Measurements from ENCODE around the gene PTPN5. TPM values are rescaled to one million over a fixed set of nuclear protein-coding genes. Genes with fewer than 3 reads are reported as not detected.

Gene PTPN5
- total RNA-seq, 1 donor from 2014 or later, result 3.2 TPM

- intact Hi-C loops (cut with DNase I), result loop anchor here (10.0 kb wide), 1 partner anchor 369 kb away; no protein-coding TSS in a partner anchor
- ATAC-seq (peak; percentile 20), DNase-seq (ENCODE audit: low spot score) (peak; percentile 80)
Observed at GRCh38 chr11:18775492-18776292, 15.9 kb downstream of the PTPN5 start.

- ATAC-seq (no peak), DNase-seq (ENCODE audit: low spot score) (no peak)
- intact Hi-C loops (cut with DNase I), result loop anchor here (10.0 kb wide), 1 partner anchor 370 kb away; no protein-coding TSS in a partner anchor
Observed at GRCh38 chr11:18774801-18775200, 16.8 kb downstream of the PTPN5 start.

- intact Hi-C loops (cut with DNase I), result loop anchor here (10.0 kb wide), 1 partner anchor 371 kb away; no protein-coding TSS in a partner anchor
- DNase-seq (ENCODE audit: low spot score) (no peak), ATAC-seq (no peak)
Observed at GRCh38 chr11:18773681-18774080, 17.9 kb downstream of the PTPN5 start.

GRCh38 chr11:18773104-18773503 is 18.5 kb downstream of the PTPN5 start:
- no peak for DNase-seq (ENCODE audit: low spot score)

GRCh38 chr11:18772211-18772610 is 19.4 kb downstream of the PTPN5 start:
- ATAC-seq, result no peak
- intact Hi-C loops (cut with DNase I), result loop anchor here (10.0 kb wide), 1 partner anchor 373 kb away; no protein-coding TSS in a partner anchor
- no peak for DNase-seq (ENCODE audit: low spot score)

More at GRCh38 chr11:18773104-18773503, 18.5 kb downstream of the PTPN5 start:
- ATAC-seq, result no peak
- intact Hi-C loops (cut with DNase I), result loop anchor here (10.0 kb wide), 1 partner anchor 372 kb away; no protein-coding TSS in a partner anchor

- ATAC-seq (no peak), DNase-seq (ENCODE audit: low spot score) (no peak)
- intact Hi-C loops (cut with DNase I), result loop anchor here (10.0 kb wide), 1 partner anchor 373 kb away; no protein-coding TSS in a partner anchor
Observed at GRCh38 chr11:18771266-18772035, 20.1 kb downstream of the PTPN5 start.

GRCh38 chr11:18770479-18771125 is 21.0 kb downstream of the PTPN5 start:
- intact Hi-C loops (cut with DNase I), result loop anchor here (10.0 kb wide), 1 partner anchor 374 kb away; no protein-coding TSS in a partner anchor
- ATAC-seq, result no peak

GRCh38 chr11:18769802-18770456 is 21.7 kb downstream of the PTPN5 start:
- no peak for DNase-seq (ENCODE audit: low spot score)
- intact Hi-C loops (cut with DNase I), result loop anchor here (10.0 kb wide), 1 partner anchor 375 kb away; no protein-coding TSS in a partner anchor
- ATAC-seq, result no peak

More at GRCh38 chr11:18770479-18771125, 21.0 kb downstream of the PTPN5 start:
- DNase-seq (ENCODE audit: low spot score), result no peak

- DNase-seq (ENCODE audit: low spot score) (no peak), ATAC-seq (no peak)
- intact Hi-C loops (cut with DNase I), result no loop called here
Observed at GRCh38 chr11:18768978-18769377, 22.6 kb downstream of the PTPN5 start.

GRCh38 chr11:18768472-18768901 is 23.1 kb downstream of the PTPN5 start:
- intact Hi-C loops (cut with DNase I), result no loop called here
- ATAC-seq (no peak), DNase-seq (ENCODE audit: low spot score) (no peak)

- ATAC-seq, result no peak
- DNase-seq (ENCODE audit: low spot score), result no peak
- intact Hi-C loops (cut with DNase I), result no loop called here
Observed at GRCh38 chr11:18766015-18766414, 25.6 kb downstream of the PTPN5 start.

- intact Hi-C loops (cut with DNase I), result loop anchor here (2.0 kb wide), 1 partner anchor 637 kb away; no protein-coding TSS in a partner anchor
- DNase-seq (ENCODE audit: low spot score) (no peak), ATAC-seq (no peak)
Observed at GRCh38 chr11:18765554-18765953, 26.0 kb downstream of the PTPN5 start.

GRCh38 chr11:18761741-18762140 is 29.9 kb downstream of the PTPN5 start:
- intact Hi-C loops (cut with DNase I), result no loop called here
- ATAC-seq, result no peak
- no peak for DNase-seq (ENCODE audit: low spot score)

- DNase-seq (ENCODE audit: low spot score) (no peak), ATAC-seq (no peak)
- intact Hi-C loops (cut with DNase I), result no loop called here
Observed at GRCh38 chr11:18761144-18761543, 30.5 kb downstream of the PTPN5 start.

GRCh38 chr11:18757811-18758210 is 33.8 kb downstream of the PTPN5 start:
- peak; percentile 72 for ATAC-seq
- no peak for DNase-seq (ENCODE audit: low spot score)
- intact Hi-C loops (cut with DNase I), result no loop called here

- DNase-seq (ENCODE audit: low spot score), result no peak
- no peak for ATAC-seq
- intact Hi-C loops (cut with DNase I), result no loop called here
Observed at GRCh38 chr11:18756889-18757288, 34.7 kb downstream of the PTPN5 start.

- DNase-seq (ENCODE audit: low spot score) (no peak), ATAC-seq (no peak)
- intact Hi-C loops (cut with DNase I), result no loop called here
Observed at GRCh38 chr11:18754308-18754707, 37.3 kb downstream of the PTPN5 start.

GRCh38 chr11:18752502-18752901 is 39.1 kb downstream of the PTPN5 start:
- DNase-seq (ENCODE audit: low spot score) (no peak), ATAC-seq (peak; percentile 87)
- intact Hi-C loops (cut with DNase I), result no loop called here

All from sciatic nerve (tissue), 2 donors.